Mucosa of gallbladder (tissue), 1 donor: Measurements from ENCODE around the gene GPR137. TPM values are rescaled to one million over a fixed set of nuclear protein-coding genes. Genes with fewer than 3 reads are reported as not detected.
"Not testable (repeated sequence)": the region's sequence is repeated elsewhere in the genome, so short reads cannot be mapped to it uniquely, and the experiment has no call there.

Source experiments
- DNase-seq: peaks from one replicate; pipeline ENCODE4 v3.0.0-alpha.2; 2020; ENCODE audit warnings: low spot score
- total RNA-seq: library from RNA; stranded (reverse); gene quantifications from one replicate; pipeline ENCODE4 v1.2.1, GENCODE V29; 2021
- donor health status: DM: no; HTN: no; CAD: no.

The GPR137 gene
- total RNA-seq, 1 donor from 2014 or later: 105 TPM

- no peak for DNase-seq
Observed at GRCh38 chr11:64320556-64320955, 34.9 kb downstream of the GPR137 start.

- DNase-seq: no peak
Observed at GRCh38 chr11:64321026-64321425, 35.4 kb downstream of the GPR137 start.

- no peak for DNase-seq
Observed at GRCh38 chr11:64321533-64321932, 35.9 kb downstream of the GPR137 start.

GRCh38 chr11:64322925-64323260 lies 37.2 kb downstream of the GPR137 start:
- no peak for DNase-seq

- DNase-seq: no peak
Observed at GRCh38 chr11:64323373-64323772, 37.7 kb downstream of the GPR137 start.

- DNase-seq: not testable (repeated sequence)
Observed at GRCh38 chr11:64323984-64324383, 38.3 kb downstream of the GPR137 start.

GRCh38 chr11:64324692-64325469 lies 39.2 kb downstream of the GPR137 start:
- DNase-seq: no peak

- no peak for DNase-seq
Observed at GRCh38 chr11:64327375-64327774, 41.7 kb downstream of the GPR137 start.

GRCh38 chr11:64327993-64328392 lies 42.3 kb downstream of the GPR137 start:
- DNase-seq: no peak

- DNase-seq: no peak
Observed at GRCh38 chr11:64330888-64331287, 45.2 kb downstream of the GPR137 start.

GRCh38 chr11:64331569-64332371 lies 46.1 kb downstream of the GPR137 start:
- DNase-seq: peak; percentile 77

GRCh38 chr11:64333556-64333955 lies 47.9 kb downstream of the GPR137 start:
- DNase-seq: no peak

- no peak for DNase-seq
Observed at GRCh38 chr11:64334764-64335735, 49.4 kb downstream of the GPR137 start.

- no peak for DNase-seq
Observed at GRCh38 chr11:64337538-64338249, 52.0 kb downstream of the GPR137 start.

- DNase-seq: no peak
Observed at GRCh38 chr11:64338716-64339115, 53.1 kb downstream of the GPR137 start.

Other genes with a start within 250 kb of the GPR137 start
- 3.8 TPM for gene FLRT1, start 249.9 kb upstream of the GPR137 start, total RNA-seq
- gene MACROD1, start 119.7 kb upstream of the GPR137 start, total RNA-seq: 19.3 TPM
- gene STIP1, start 99.7 kb upstream of the GPR137 start, total RNA-seq: 115 TPM
- 21.7 TPM for gene FERMT3, start 79.1 kb upstream of the GPR137 start, total RNA-seq
- gene TRPT1, start 59.7 kb upstream of the GPR137 start, total RNA-seq: 47.4 TPM
- 78.6 TPM for gene NUDT22, start 59.6 kb upstream of the GPR137 start, total RNA-seq
- 62.7 TPM for gene DNAJC4, start 55.3 kb upstream of the GPR137 start, total RNA-seq
- gene VEGFB, start 51.3 kb upstream of the GPR137 start, total RNA-seq: 104 TPM
- 120 TPM for gene FKBP2, start 44.8 kb upstream of the GPR137 start, total RNA-seq
- gene PPP1R14B, start 38.9 kb upstream of the GPR137 start, total RNA-seq: 74.7 TPM
- 42.4 TPM for gene PLCB3, start 34.3 kb upstream of the GPR137 start, total RNA-seq
- gene BAD, start 1.2 kb upstream of the GPR137 start, total RNA-seq: 112 TPM
- not detected for gene KCNK4, start 5.5 kb downstream of the GPR137 start, total RNA-seq
- 0.29 TPM for gene CATSPERZ, start 14.5 kb downstream of the GPR137 start, total RNA-seq
- gene ESRRA, start 19.7 kb downstream of the GPR137 start, total RNA-seq: 97.7 TPM
- gene TRMT112, start 31.7 kb downstream of the GPR137 start, total RNA-seq: 126 TPM
- gene PRDX5, start 32.3 kb downstream of the GPR137 start, total RNA-seq: 202 TPM
- gene CCDC88B, start 54.4 kb downstream of the GPR137 start, total RNA-seq: 25.8 TPM
- 33.0 TPM for gene RPS6KA4, start 73.3 kb downstream of the GPR137 start, total RNA-seq